Esophagus (tissue), 2 donors: ENCODE measurements around the gene CCDC77. TPM values are rescaled to one million over a fixed set of nuclear protein-coding genes. Genes with fewer than 3 reads are reported as not detected.

Experiments used
- H3K27ac ChIP-seq, 2 donors: one replicate each; pipeline ENCODE4 v1.5.1; 2013; ENCODE audit warnings: low read depth in 2 of 2, mild to moderate bottlenecking in 2 of 2, inconsistent platforms in 1 of 2, low read length in 1 of 2, moderate library complexity in 1 of 2
- H3K27me3 ChIP-seq, 2 donors: one replicate each; pipeline ENCODE4 v1.6.1; 2013; ENCODE audit warnings: low read length in 2 of 2, control low read depth in 1 of 2, mild to moderate bottlenecking in 1 of 2; ENCODE audit not compliant: insufficient read depth in 2 of 2, control insufficient read depth in 1 of 2
- H3K36me3 ChIP-seq, 2 donors: one replicate each; pipeline ENCODE4 v1.6.1; 2013; ENCODE audit warnings: low read length in 1 of 2; ENCODE audit not compliant: control insufficient read depth in 2 of 2, insufficient read depth in 2 of 2
- H3K4me1 ChIP-seq, 2 donors: one replicate each; pipeline ENCODE4 v1.6.1; 2013; ENCODE audit warnings: low read length in 1 of 2; ENCODE audit not compliant: control insufficient read depth in 2 of 2, insufficient read depth in 2 of 2
- H3K4me3 ChIP-seq, 2 donors: one replicate each; pipeline ENCODE4 v1.5.1; 2013; ENCODE audit warnings: low read length in 2 of 2, mild to moderate bottlenecking in 2 of 2, low read depth in 1 of 2, moderate library complexity in 1 of 2
- H3K9me3 ChIP-seq, 2 donors: one replicate each; pipeline ENCODE4 v1.6.1; 2013; ENCODE audit warnings: mild to moderate bottlenecking in 2 of 2, low read depth in 1 of 2, low read length in 1 of 2, moderate library complexity in 1 of 2; ENCODE audit not compliant: control insufficient read depth in 2 of 2, insufficient read depth in 1 of 2
- WGBS, 2 donors: extraction: QIAGEN DNeasy Blood & Tissue Kit; methylation state at CpG; one replicate each; pipeline ENCODE4 v1.1.7; 2013; 5-methylcytosine and 5-hydroxymethylcytosine counted together
- polyA plus RNA-seq, 2 donors: library from polyadenylated mRNA; stranded (reverse); fragments of 200-250 nt; gene quantifications; one replicate each; pipeline ENCODE4 v1.2.3, GENCODE V29; 2013
- donor health status: healthy with polysubstance abuse.
- donor health status: Bipolar disorder and iron deficiency.

The CCDC77 gene
- polyA plus RNA-seq, 2 donors = 4.7 to 4.8 TPM

DNA sequence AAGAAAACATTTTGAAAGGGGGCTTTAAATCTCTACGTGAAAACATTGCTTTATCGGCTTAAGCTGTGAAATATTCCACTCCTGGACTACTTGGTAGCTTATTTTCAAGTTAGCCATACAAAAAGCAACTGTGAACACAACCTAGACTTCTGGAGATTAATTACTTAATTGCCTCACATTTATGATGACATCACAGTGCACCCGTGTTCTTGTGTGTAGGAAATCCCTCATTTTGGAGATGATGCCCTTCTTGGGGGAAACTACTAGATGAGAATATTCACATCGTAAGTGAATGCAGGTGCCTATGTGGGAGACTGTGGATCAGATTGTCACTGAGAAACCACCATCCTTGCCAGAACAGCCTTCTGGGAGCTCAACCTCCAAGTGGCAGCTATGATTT lies 47.8 kb downstream of the CCDC77 start:
- 59 to 76% methylated on average over 4 of the region's 4 CpGs for WGBS, 2 donors
- Histone ChIP-seq H3K4me3 (no peak overlapping the region), H3K4me1 (no peaks in the 10 kb centered on the region), H3K36me3 (no peaks in the 10 kb centered on the region), H3K9me3 (no peaks in the 10 kb centered on the region), H3K27me3 (no peaks in the 10 kb centered on the region), H3K27ac (no peak overlapping the region)

DNA sequence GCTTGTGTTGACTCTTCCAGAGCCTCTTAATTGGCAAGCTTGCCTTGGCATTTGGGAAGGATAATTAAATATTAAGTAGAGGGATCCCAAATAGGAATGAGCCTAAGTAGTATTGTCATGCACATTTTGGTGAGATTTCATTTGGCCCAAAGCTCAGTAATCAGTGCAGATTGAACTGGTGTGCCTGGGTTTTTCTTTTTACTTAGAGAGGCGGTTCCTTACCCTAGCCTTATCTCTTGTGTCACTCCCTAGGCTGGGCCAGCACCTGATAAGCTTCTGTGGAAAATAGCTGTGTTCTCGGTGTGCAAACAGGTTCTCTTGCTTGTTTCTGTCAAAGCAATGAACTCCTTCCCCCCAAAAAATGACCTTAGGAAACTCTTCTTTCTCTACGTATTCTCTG lies 49.0 kb downstream of the CCDC77 start:
- H3K36me3 ChIP-seq = no peaks in the 10 kb centered on the region
- 77 to 80% methylated on average over 3 of the region's 3 CpGs for WGBS, 2 donors
- H3K27ac ChIP-seq = no peak overlapping the region
- no peaks in the 10 kb centered on the region for H3K27me3 ChIP-seq
- no peaks in the 10 kb centered on the region for H3K4me1 ChIP-seq
- H3K4me3 ChIP-seq = no peak overlapping the region
- H3K9me3 ChIP-seq = no peaks in the 10 kb centered on the region

DNA sequence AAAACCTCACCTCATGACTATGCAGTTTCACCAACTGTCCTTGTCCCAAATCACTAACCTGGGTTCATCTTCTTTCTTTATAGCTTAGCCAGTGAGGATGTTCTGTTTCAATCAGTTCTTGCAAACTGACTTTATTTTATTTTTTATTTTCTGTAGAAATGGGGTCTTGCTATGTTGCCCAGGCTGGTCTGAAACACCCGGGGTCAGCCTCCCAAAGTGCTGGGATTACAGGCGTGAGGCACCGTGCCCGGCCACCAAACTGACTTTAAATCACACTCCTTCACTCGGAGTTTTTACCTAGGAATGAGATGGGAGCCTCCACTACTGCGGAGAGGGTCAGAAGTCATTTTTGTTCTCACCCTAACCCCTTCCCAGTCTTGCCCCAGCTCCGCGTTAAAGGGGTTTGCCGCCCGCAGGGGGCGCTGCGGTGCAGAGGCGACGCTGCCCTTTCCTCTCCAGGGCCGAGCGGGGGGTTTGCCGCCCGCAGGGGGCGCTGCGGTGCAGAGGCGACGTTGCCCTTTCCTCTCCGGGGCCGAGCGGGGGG lies 51.3 kb downstream of the CCDC77 start:
- Histone ChIP-seq H3K36me3 (no peaks in the 10 kb centered on the region), H3K9me3 (no peaks in the 10 kb centered on the region), H3K27me3 (no peaks in the 10 kb centered on the region), H3K27ac (no peak overlapping the region), H3K4me1 (no peaks in the 10 kb centered on the region), H3K4me3 (no peak overlapping the region)
- WGBS, 2 donors = 43 to 64% methylated on average over 15 to 20 of the region's 25 CpGs

DNA sequence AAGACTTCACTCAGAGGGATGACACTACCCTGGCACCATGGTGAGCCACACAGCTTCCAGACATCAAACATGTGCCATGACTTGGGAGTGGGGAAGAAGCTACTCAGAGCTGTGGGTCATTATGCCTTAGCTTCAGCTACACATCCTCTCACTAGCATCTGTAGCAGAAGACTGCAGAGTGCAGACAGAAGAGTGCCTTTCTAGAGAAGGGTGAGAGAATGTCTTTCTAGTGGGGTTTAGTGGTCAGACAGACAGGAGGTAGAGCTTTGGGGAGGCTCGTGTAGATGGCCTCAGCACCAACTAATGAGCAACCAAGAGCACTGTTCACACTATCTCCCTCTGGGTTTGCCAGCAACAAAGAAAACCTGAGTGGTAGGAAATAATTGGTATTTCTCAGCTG lies 53.4 kb downstream of the CCDC77 start:
- Histone ChIP-seq H3K9me3 (no peaks in the 10 kb centered on the region), H3K27me3 (no peaks in the 10 kb centered on the region), H3K27ac (no peak overlapping the region), H3K36me3 (no peaks in the 10 kb centered on the region), H3K4me1 (peaks cover 2 to 3% of the 10 kb centered on the region in 2 donors), H3K4me3 (no peak overlapping the region)
- WGBS, 2 donors = 45 to 63% methylated on average over 1 of the region's 1 CpG

DNA sequence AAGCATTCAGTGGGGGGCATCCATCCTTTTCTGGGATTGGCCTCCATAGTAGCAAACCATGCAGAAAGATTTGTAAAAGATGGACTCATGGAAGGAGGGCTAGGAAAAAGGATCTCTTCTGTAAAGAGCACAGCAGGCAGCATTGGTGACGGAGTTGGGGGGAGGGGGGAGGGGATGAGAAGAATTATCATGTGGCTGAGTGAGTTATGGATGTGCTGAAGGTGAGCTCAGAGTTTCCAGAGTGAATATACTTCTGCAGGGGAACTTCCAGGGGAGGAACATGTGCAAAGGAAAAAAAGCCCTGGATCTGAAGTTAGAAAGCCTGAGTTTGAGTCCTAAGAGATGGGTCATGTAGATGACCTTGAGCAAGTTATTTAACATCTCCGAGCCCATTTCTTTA lies 54.4 kb downstream of the CCDC77 start:
- no peak overlapping the region for H3K27ac ChIP-seq
- 45 to 55% methylated on average over 2 of the region's 2 CpGs for WGBS, 2 donors
- H3K27me3 ChIP-seq = peaks cover 0 to under 1% of the 10 kb centered on the region in 2 donors

DNA sequence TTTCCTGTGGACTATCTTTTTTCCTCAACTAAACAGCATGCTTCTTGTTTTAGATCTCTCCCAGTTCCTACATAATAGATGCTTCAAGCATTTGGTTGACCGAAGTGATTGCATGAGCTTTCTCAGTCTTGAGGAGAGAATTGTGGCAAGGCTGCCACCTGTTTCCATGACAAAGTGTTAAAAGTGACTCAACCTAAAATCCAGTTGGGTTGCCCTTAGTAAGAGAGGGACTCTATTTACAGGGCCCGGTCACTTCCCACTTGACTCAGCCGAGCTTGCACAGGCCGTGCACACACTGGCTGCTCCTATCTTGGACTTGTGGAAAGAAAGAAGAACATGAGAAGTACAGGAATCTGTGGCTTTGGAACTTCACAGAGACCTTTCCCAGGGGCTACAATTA lies 56.2 kb downstream of the CCDC77 start:
- H3K9me3 ChIP-seq = no peaks in the 10 kb centered on the region
- H3K4me3 ChIP-seq = no peak overlapping the region
- WGBS, 2 donors = 80 to 81% methylated on average over 4 of the region's 4 CpGs
- H3K36me3 ChIP-seq = no peaks in the 10 kb centered on the region
- peaks cover 0 to 4% of the 10 kb centered on the region in 2 donors for H3K27me3 ChIP-seq
- H3K4me1 ChIP-seq = peaks cover 2 to 3% of the 10 kb centered on the region in 2 donors
- no peak overlapping the region for H3K27ac ChIP-seq

More for the DNA sequence above, 54.4 kb downstream of the CCDC77 start:
- H3K9me3 ChIP-seq = no peaks in the 10 kb centered on the region
- H3K36me3 ChIP-seq = no peaks in the 10 kb centered on the region
- H3K4me1 ChIP-seq = peaks cover 2 to 3% of the 10 kb centered on the region in 2 donors
- no peak overlapping the region for H3K4me3 ChIP-seq

DNA sequence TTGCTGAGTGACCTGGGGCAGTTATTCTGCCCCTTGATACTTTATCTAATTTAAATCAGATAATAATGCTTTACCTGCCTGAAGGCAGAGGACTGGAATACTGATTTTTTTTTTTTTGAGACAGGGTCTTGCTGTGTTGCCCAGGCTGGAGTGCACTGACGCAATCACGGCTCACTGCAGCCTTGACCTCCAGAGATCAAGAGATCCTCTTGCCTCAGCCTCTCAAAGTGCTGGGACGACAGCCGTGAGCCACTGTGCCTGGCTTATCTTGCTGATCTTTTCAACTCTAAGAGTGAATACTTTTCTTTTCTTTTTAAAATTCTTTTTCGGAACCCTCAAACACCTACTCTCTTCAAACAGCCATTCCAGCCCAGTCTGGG lies 57.6 kb downstream of the CCDC77 start:
- Histone ChIP-seq H3K4me3 (peak overlapping the region in 1 of 2 donors; percentile 58), H3K9me3 (no peaks in the 10 kb centered on the region), H3K27ac (no peak overlapping the region), H3K4me1 (peaks cover 2 to 3% of the 10 kb centered on the region in 2 donors), H3K27me3 (peaks cover 0 to 4% of the 10 kb centered on the region in 2 donors), H3K36me3 (no peaks in the 10 kb centered on the region)
- WGBS, 2 donors = 51 to 62% methylated on average over 5 of the region's 5 CpGs

DNA sequence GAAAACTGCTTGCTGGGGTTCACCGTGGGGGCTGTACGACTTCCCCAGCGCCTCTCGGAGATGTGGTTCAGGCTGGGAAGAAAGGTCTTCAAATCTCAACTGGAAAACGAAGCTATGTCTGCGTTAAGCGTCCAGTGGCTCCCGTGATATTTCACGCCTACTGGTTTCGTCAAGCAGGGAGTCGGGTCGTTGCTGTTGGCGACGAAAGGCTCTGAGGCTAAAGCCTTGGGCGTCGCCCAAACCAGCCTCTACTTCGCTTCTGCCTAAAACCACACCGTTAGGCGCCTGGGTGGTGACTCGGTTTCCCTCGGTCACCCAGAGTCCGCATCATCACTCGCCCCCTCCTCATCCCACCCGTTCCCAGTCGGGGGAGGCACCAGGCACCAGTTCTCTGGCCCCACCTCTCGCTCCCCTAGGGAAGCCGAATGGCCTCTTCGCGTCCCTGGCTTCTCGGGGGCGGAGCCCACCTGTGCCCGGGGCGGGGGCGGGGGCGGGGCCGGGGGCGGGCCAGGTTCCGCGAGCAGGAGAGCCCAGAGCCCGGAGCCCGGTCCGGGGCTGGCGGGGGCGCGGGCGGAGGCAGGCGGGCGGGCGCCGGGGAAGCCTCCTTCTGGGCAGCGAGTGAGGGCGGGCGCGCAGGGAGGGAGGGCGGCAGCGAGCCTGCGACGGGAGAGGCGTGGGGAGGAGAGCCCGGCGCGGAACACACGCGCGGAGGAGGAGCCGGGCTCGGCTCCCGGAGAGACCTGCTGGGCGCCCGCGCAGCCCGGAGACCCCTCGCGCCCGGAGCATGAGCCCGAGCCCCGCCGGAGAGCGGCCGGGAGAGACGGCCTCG lies 58.2 kb downstream of the CCDC77 start, which contains the start of gene B4GALNT3:
Gene B4GALNT3 (plus strand): TSS at position 510 of the 829 bp plus-strand sequence. CDS start 438 bp downstream, outside the sequence.
- WGBS, 2 donors = 3 to 4% methylated on average over 63 to 82 of the region's 82 CpGs
- Histone ChIP-seq H3K27ac (no peak within 1 kb of the TSS), H3K36me3 (no peaks in the 10 kb centered on the region), H3K4me1 (peaks cover 2 to 3% of the 10 kb centered on the region in 2 donors), H3K9me3 (no peaks in the 10 kb centered on the region), H3K4me3 (peak within 1 kb of the TSS; percentile 50 to 58), H3K27me3 (peaks cover 0 to 4% of the 10 kb centered on the region in 2 donors)

DNA sequence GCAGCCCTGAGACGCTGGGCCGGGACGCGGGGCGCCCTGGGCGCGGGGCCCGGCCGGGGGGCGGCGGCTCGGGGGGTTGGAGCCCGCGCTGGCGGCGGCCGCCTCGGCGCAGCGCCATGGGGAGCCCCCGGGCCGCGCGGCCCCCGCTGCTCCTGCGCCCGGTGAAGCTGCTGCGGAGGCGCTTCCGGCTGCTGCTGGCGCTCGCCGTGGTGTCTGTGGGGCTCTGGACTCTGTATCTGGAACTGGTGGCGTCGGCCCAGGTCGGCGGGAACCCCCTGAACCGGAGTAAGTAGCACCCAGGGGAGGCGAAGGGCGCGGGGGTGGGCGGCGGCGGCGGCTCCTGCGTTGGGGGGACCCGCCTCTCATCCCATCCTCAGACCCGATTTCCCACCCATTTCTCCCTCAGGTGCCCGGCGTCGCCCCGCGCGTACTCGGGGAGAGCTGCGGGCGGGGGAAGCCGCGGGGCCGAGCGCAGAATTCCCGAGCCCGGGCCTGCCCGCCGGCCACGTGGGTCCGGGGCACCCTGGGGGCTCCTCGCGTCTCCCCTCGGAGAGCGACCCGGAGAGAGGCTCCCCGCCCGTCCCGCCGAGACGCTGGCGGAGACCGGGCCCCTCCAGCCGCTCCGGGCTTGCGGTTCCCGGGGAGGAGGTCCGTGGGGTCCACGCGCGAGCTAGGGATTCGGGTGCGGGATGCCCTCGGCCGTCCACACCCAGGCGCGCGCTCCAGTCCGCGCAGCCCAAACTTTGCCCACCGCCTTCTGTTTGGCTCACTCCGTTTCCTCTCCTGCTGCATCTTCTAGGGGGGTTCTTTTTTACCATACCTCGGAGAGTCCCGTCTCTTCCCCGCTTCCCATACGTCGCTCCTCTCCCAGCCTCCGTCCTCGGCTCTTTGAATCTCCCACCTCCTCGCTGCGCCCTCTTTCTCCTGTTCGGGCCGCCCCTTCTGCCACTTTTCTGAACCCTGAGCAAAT lies 59.1 kb downstream of the CCDC77 start:
- H3K27ac ChIP-seq = no peak overlapping the region

More for the DNA sequence above, 59.1 kb downstream of the CCDC77 start:
- H3K4me3 ChIP-seq = peak overlapping the region; percentile 50 to 58
- peaks cover 0 to 4% of the 10 kb centered on the region in 2 donors for H3K27me3 ChIP-seq
- no peaks in the 10 kb centered on the region for H3K9me3 ChIP-seq
- no peaks in the 10 kb centered on the region for H3K36me3 ChIP-seq
- WGBS, 2 donors = 4 to 6% methylated on average over 68 to 109 of the region's 109 CpGs
- peaks cover 2 to 3% of the 10 kb centered on the region in 2 donors for H3K4me1 ChIP-seq
